ENCODE data around the gene RNF215. TPM values are rescaled to one million over a fixed set of nuclear protein-coding genes. Genes with fewer than 3 reads are reported as not detected.
A peak's percentile ranks its signal among the peaks of the same experiment; 100 is the strongest.

Gene RNF215
- total and polyA plus RNA-seq, 7 experiments from 2014 or later, result 0.08 to 10.8 (median 4.9) TPM

- Histone ChIP-seq H3K4me3 (ENCODE audit: low read length) (no peak overlapping the region), H3K27ac (ENCODE audit: low read depth, low read length) (no peak overlapping the region), H3K27me3 (ENCODE audit: control insufficient read depth in 2 of 2, insufficient read depth in 2 of 2, low read length in 2 of 2) (no peaks in the 10 kb centered on the region), H3K4me1 (ENCODE audit: control insufficient read depth in 2 of 2, insufficient read depth in 2 of 2, low read length in 2 of 2) (peaks cover 18 to 19% of the 10 kb centered on the region in 2 donors), H3K9me3 (ENCODE audit: control insufficient read depth in 2 of 3, low read length in 3 of 3) (no peaks in the 10 kb centered on the region), H3K36me3 (ENCODE audit: control insufficient read depth in 2 of 3, insufficient read depth in 3 of 3, low read length in 3 of 3) (peaks cover 7 to 40% (median 10%) of the 10 kb centered on the region in 3 experiments)
- peak overlapping the region in 1 of 10 donors; percentile 47 for H3K4me3 Mint-ChIP-seq
- intact Hi-C loops (cut with micrococcal nuclease), result loop anchor here (5.0 to 10.0 kb wide), 7 partner anchors 113 to 1074 kb away; partner anchors contain the start of genes ASCC2 (in 1 of the 2), NF2 (in 1 of the 2), PATZ1 (in 1 of the 2) and PIK3IP1 (in 1 of the 2)
- CTCF ChIA-PET, result no interaction called here
- POLR2A ChIA-PET, result interaction anchor here (0.6 to 0.7 kb wide), 2 partner anchors 26 to 114 kb away, joined by 3 read pairs; no protein-coding TSS in a partner anchor
- H3K4me1 Mint-ChIP-seq, result peaks cover 21 to 61% (median 56%) of the 10 kb centered on the region in 7 donors
- peak overlapping the region in 8 of 9 donors; percentile 9 to 74 (median 52) for H3K27ac Mint-ChIP-seq
- H3K9me3 Mint-ChIP-seq, result no peaks in the 10 kb centered on the region
- peaks cover 0 to 4% (median 0%) of the 10 kb centered on the region in 5 donors for H3K27me3 Mint-ChIP-seq
- ATAC-seq, result no peak
- H3K36me3 Mint-ChIP-seq, result peaks cover 8 to 40% (median 31%) of the 10 kb centered on the region in 5 donors
- DNase-seq, result no peak
Observed at GRCh38 chr22:30420347-30421125, 33.3 kb upstream of the RNF215 start.

DNA sequence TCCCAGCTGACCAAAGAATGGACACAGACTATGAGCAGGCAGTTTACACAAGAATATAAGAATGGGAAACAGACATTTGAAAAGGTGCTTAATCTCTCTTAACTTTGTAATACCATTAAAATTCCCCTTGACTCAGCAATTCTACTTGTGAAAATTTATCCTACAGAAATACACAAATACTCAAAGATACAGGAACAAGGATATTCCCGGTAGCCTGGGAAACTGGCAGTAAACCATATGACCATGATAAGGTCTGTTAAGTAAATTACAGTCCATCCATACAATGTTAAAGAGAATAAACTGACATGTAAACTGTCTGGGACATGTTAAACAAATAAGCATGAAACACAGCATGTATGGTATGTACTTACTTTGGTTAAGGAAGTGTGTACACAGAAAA lies 29.6 kb upstream of the RNF215 start:
- Mint-ChIP-seq H3K27ac (peak overlapping the region in 6 of 9 donors; percentile 6 to 99 (median 44)), H3K4me3 (no peak overlapping the region), H3K4me1 (peaks cover 20 to 63% (median 57%) of the 10 kb centered on the region in 7 donors), H3K36me3 (peaks cover 8 to 48% (median 38%) of the 10 kb centered on the region in 5 donors), H3K9me3 (peaks cover 0 to 2% (median 0%) of the 10 kb centered on the region in 11 donors), H3K27me3 (no peaks in the 10 kb centered on the region)
- no peak for ATAC-seq
- Histone ChIP-seq H3K36me3 (ENCODE audit: control insufficient read depth in 2 of 3, insufficient read depth in 3 of 3, low read length in 3 of 3) (peaks cover 7 to 43% (median 11%) of the 10 kb centered on the region in 3 experiments), H3K27me3 (ENCODE audit: control insufficient read depth in 2 of 2, insufficient read depth in 2 of 2, low read length in 2 of 2) (no peaks in the 10 kb centered on the region), H3K4me1 (ENCODE audit: control insufficient read depth in 2 of 2, insufficient read depth in 2 of 2, low read length in 2 of 2) (peaks cover 0 to 26% of the 10 kb centered on the region in 2 donors), H3K4me3 (ENCODE audit: low read length) (no peak overlapping the region), H3K27ac (ENCODE audit: low read depth, low read length) (no peak overlapping the region), H3K9me3 (ENCODE audit: control insufficient read depth in 2 of 3, low read length in 3 of 3) (no peaks in the 10 kb centered on the region)
- intact Hi-C loops (cut with micrococcal nuclease), result no loop called here
- ChIA-PET POLR2A (interaction anchor here (7.3 kb wide), 1 partner anchor 7 kb away, joined by 90 read pairs; the partner anchor contains the start of gene MTFP1), CTCF (interaction anchor here (1.0 kb wide), 1 partner anchor 10 kb away, joined by 3 read pairs; no protein-coding TSS in a partner anchor)
- no peak for DNase-seq

- H3K27ac Mint-ChIP-seq, result peak overlapping the region in 7 of 9 donors; percentile 6 to 99 (median 34)
- intact Hi-C loops (cut with micrococcal nuclease), result no loop called here
- H3K4me1 ChIP-seq (ENCODE audit: control insufficient read depth in 2 of 2, insufficient read depth in 2 of 2, low read length in 2 of 2), result peaks cover 0 to 30% of the 10 kb centered on the region in 2 donors
- ChIA-PET POLR2A (interaction anchor here (7.3 kb wide), 1 partner anchor 8 kb away, joined by 90 read pairs; the partner anchor contains the start of gene MTFP1), CTCF (no interaction called here)
- DNase-seq (no peak), ATAC-seq (no peak)
- no peaks in the 10 kb centered on the region for H3K27me3 ChIP-seq (ENCODE audit: control insufficient read depth in 2 of 2, insufficient read depth in 2 of 2, low read length in 2 of 2)
- H3K36me3 Mint-ChIP-seq, result peaks cover 8 to 50% (median 38%) of the 10 kb centered on the region in 5 donors
- no peak overlapping the region for H3K27ac ChIP-seq (ENCODE audit: low read depth, low read length)
- H3K4me3 ChIP-seq (ENCODE audit: low read length), result no peak overlapping the region
- H3K4me3 Mint-ChIP-seq, result no peak overlapping the region
- H3K9me3 Mint-ChIP-seq, result peaks cover 0 to 2% (median 0%) of the 10 kb centered on the region in 11 donors
- peaks cover 7 to 46% (median 11%) of the 10 kb centered on the region in 3 experiments for H3K36me3 ChIP-seq (ENCODE audit: control insufficient read depth in 2 of 3, insufficient read depth in 3 of 3, low read length in 3 of 3)
- H3K9me3 ChIP-seq (ENCODE audit: control insufficient read depth in 2 of 3, low read length in 3 of 3), result no peaks in the 10 kb centered on the region
- peaks cover 22 to 62% (median 56%) of the 10 kb centered on the region in 7 donors for H3K4me1 Mint-ChIP-seq
- H3K27me3 Mint-ChIP-seq, result no peaks in the 10 kb centered on the region
Observed at GRCh38 chr22:30416403-30416802, 29.2 kb upstream of the RNF215 start.

DNA sequence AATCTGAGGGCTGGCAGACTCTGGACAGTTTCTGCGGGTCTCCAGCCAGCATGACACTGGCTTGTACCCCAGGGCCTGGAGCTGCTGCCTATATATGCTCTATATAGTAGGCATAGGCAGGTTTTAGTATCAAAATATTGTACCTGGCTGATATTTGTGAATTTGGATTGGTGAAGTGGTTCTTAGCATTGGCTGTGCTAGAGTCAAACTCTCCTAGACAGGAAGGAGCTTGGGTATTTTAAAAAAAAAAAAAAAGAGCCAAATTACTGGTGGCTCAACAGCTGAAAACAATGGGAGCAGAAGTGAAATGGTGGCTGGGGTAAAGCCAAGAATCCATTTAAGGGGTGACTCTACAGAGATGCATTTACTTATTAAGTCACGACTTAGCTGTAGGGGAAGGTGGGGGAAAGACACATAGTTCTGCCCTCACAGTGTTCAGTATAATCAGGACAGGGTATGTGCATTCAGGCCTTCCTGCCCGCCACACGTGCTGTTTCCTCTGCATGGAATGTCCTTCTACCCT lies 27.4 kb upstream of the RNF215 start:
- Histone ChIP-seq H3K4me1 (ENCODE audit: control insufficient read depth in 2 of 2, insufficient read depth in 2 of 2, low read length in 2 of 2) (peaks cover 0 to 38% of the 10 kb centered on the region in 2 donors), H3K27ac (ENCODE audit: low read depth, low read length) (peak overlapping the region; percentile 62), H3K4me3 (ENCODE audit: low read length) (peak overlapping the region; percentile 40), H3K36me3 (ENCODE audit: control insufficient read depth in 2 of 3, insufficient read depth in 3 of 3, low read length in 3 of 3) (peaks cover 7 to 55% (median 11%) of the 10 kb centered on the region in 3 experiments), H3K9me3 (ENCODE audit: control insufficient read depth in 2 of 3, low read length in 3 of 3) (no peaks in the 10 kb centered on the region), H3K27me3 (ENCODE audit: control insufficient read depth in 2 of 2, insufficient read depth in 2 of 2, low read length in 2 of 2) (no peaks in the 10 kb centered on the region)
- peak overlapping the region; percentile 68 to 99 (median 91) for H3K27ac Mint-ChIP-seq
- H3K27me3 Mint-ChIP-seq, result no peaks in the 10 kb centered on the region
- peaks cover 22 to 65% (median 56%) of the 10 kb centered on the region in 7 donors for H3K4me1 Mint-ChIP-seq
- peak overlapping the region; percentile 42 to 79 (median 72) for H3K4me3 Mint-ChIP-seq
- intact Hi-C loops (cut with micrococcal nuclease), result loop anchor here in 1 of 2 donors (1.0 kb wide), 1 partner anchor 9 kb away; no protein-coding TSS in a partner anchor
- POLR2A ChIA-PET, result interaction anchor here (0.8 to 8.4 kb wide), 6 partner anchors 9 to 34 kb away, joined by 3 to 90 read pairs (median 4); partner anchors contain the start of genes MTFP1 and SEC14L2
- ATAC-seq (peak; percentile 45), DNase-seq (no peak)
- peaks cover 8 to 52% (median 32%) of the 10 kb centered on the region in 5 donors for H3K36me3 Mint-ChIP-seq
- CTCF ChIA-PET, result interaction anchor here (0.6 to 3.0 kb wide), 9 partner anchors 10 to 307 kb away, joined by 3 to 19 read pairs (median 4); partner anchors contain the start of gene SEC14L2
- H3K9me3 Mint-ChIP-seq, result peaks cover 0 to 2% (median 0%) of the 10 kb centered on the region in 11 donors

DNA sequence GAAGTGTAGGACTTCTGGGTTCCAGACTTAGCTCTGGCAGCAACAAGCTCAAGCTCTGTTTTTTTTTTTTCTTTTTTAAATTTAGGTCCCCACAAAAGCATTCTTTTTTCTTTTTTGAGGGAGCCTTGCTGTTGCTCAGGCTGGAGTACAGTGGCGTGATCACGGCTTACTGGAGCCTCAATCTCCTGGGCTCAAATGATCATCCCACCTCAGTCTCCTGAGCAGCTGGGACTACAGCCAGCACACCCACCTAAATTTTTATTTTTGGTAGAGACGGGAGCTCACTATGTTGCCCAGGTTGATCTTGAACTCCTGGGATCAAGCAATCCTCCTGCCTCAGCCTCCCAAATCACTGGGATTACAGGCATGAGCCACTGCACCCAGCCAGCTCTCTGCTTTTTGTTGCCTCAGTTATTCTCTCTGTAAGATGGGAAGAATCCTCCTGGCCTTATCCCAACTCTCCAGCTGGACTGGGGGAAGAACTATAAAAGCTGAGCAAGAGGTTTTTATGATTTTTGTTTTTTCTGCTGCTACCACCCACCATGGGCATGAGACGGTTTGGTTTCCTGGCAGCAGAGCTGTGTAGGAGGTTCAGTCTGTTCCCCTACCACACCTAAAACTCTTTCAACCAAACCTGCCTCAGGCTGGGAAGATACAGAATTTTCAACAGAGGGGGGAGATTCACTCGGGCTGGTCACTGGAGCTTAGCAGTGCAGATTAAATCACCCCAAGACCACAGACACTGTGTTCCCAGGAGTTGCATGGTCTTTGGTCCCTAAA lies 26.7 kb upstream of the RNF215 start:
- Histone ChIP-seq H3K9me3 (ENCODE audit: control insufficient read depth in 2 of 3, low read length in 3 of 3) (no peaks in the 10 kb centered on the region), H3K4me1 (ENCODE audit: control insufficient read depth in 2 of 2, insufficient read depth in 2 of 2, low read length in 2 of 2) (peaks cover 0 to 38% of the 10 kb centered on the region in 2 donors), H3K36me3 (ENCODE audit: control insufficient read depth in 2 of 3, insufficient read depth in 3 of 3, low read length in 3 of 3) (peaks cover 7 to 58% (median 11%) of the 10 kb centered on the region in 3 experiments), H3K27me3 (ENCODE audit: control insufficient read depth in 2 of 2, insufficient read depth in 2 of 2, low read length in 2 of 2) (no peaks in the 10 kb centered on the region), H3K4me3 (ENCODE audit: low read length) (peak overlapping the region; percentile 40), H3K27ac (ENCODE audit: low read depth, low read length) (peak overlapping the region; percentile 62)
- ATAC-seq, result peak; percentile 71
- peaks cover 22 to 65% (median 56%) of the 10 kb centered on the region in 7 donors for H3K4me1 Mint-ChIP-seq
- CTCF ChIA-PET, result interaction anchor here (0.8 to 3.0 kb wide), 8 partner anchors 10 to 306 kb away, joined by 3 to 19 read pairs (median 4); partner anchors contain the start of gene SEC14L2
- H3K27me3 Mint-ChIP-seq, result no peaks in the 10 kb centered on the region
- H3K27ac Mint-ChIP-seq, result peak overlapping the region; percentile 68 to 99 (median 91)
- peaks cover 0 to 2% (median 0%) of the 10 kb centered on the region in 11 donors for H3K9me3 Mint-ChIP-seq
- peaks cover 8 to 56% (median 36%) of the 10 kb centered on the region in 5 donors for H3K36me3 Mint-ChIP-seq
- intact Hi-C loops (cut with micrococcal nuclease), result loop anchor here in 1 of 2 donors (1.0 kb wide), 1 partner anchor 9 kb away; no protein-coding TSS in a partner anchor
- peak overlapping the region; percentile 42 to 79 (median 72) for H3K4me3 Mint-ChIP-seq
- peak in 4 of 9 donors; percentile 25 to 44 (median 30) for DNase-seq
- POLR2A ChIA-PET, result interaction anchor here (0.6 to 8.4 kb wide), 6 partner anchors 8 to 860 kb away, joined by 3 to 90 read pairs (median 4); partner anchors contain the start of genes MTFP1 and SEC14L2

Data from naive thymus-derived CD4-positive, alpha-beta T cell (primary cell).